HCT116 (cell line): ENCODE measurements around the gene SMARCA4. TPM values are rescaled to one million over a fixed set of nuclear protein-coding genes. Genes with fewer than 3 reads are reported as not detected.

Source experiments
- ATAC-seq: fragments of 200-7000 bp; cut with Tn5 transposase; 2 replicates; pipeline ENCODE4 v1.9.1; 2020; ENCODE audit warnings: mild to moderate bottlenecking, moderate library complexity
- BruUV-seq: library from RNA; stranded (reverse); fragments of 400-500 nt; replicated peaks from 2 replicates; lab custom pipeline; 2021; lab: Mats Ljungman, UMichigan
- CTCF ChIA-PET: fragments of 300-600 bp; sonication (Branson Sonifier 250); formaldehyde crosslinking; loops from one replicate; lab custom pipeline; 2021; ENCODE audit warnings: antibody characterized with exemption; lab: Charles Lee
- POLR2A ChIA-PET: fragments of 300-600, 350-600 bp; sonication (Branson Sonifier 250); formaldehyde crosslinking; loops from one replicate; lab custom pipeline; 2021; ENCODE audit warnings: antibody characterized with exemption; lab: Charles Lee
- RAD21 ChIA-PET, 2 experiments: fragments of 300-600 bp; sonication (Branson Sonifier 250); formaldehyde crosslinking; loops; one replicate each; lab custom pipeline; 2023; ENCODE audit warnings: low total read pairs in 2 of 2; ENCODE audit not compliant: uncharacterized antibody in 2 of 2, unreplicated experiment in 2 of 2, low non-redundant PET in 1 of 2; lab: Charles Lee
- DNase-seq: peaks from one replicate; pipeline ENCODE4 v3.0.0-alpha.2; 2010; ENCODE audit warnings: low read depth, low spot score
- H2AFZ ChIP-seq: fragments of 200-600 bp; shearing (Covaris generic), sonication (generic); 2 replicates; pipeline ENCODE4 v1.6.1; 2017; ENCODE audit warnings: low read depth, mixed run types, mixed read lengths, antibody characterized with exemption, low read length; ENCODE audit not compliant: poor library complexity, severe bottlenecking
- H3K27ac ChIP-seq: 2 replicates; pipeline ENCODE4 v1.5.1; 2012; ENCODE audit warnings: low read depth, low read length
- H3K27me3 ChIP-seq: fragments of 200-600 bp; sonication (generic); 2 replicates; pipeline ENCODE4 v1.6.1; 2016; ENCODE audit warnings: mixed run types, low read length, mixed read lengths; ENCODE audit not compliant: insufficient read depth
- H3K36me3 ChIP-seq, 2 experiments: fragments of 200-500 bp in 1 of 2; fragments of 200-600 bp in 1 of 2; sonication (Bioruptor generic) in 1 of 2; sonication (generic) in 1 of 2; 2 replicates each; pipeline versions ENCODE4 v1.5.1 to v1.6.1; 2014 to 2016; ENCODE audit warnings: low read length in 2 of 2, inconsistent platforms in 1 of 2, mixed read lengths in 1 of 2, mixed run types in 1 of 2; ENCODE audit not compliant: insufficient read depth in 2 of 2, control insufficient read depth in 1 of 2
- H3K4me1 ChIP-seq, 2 experiments: fragments of 200-600 bp in 1 of 2; sonication (generic) in 1 of 2; 2 replicates each; pipeline versions ENCODE4 v1.5.1 to v1.6.1; 2012 to 2017; ENCODE audit warnings: low read length in 2 of 2, inconsistent platforms in 1 of 2, mild to moderate bottlenecking in 1 of 2, mixed read lengths in 1 of 2, mixed run types in 1 of 2, moderate library complexity in 1 of 2; ENCODE audit not compliant: insufficient read depth in 2 of 2, control insufficient read depth in 1 of 2
- H3K4me2 ChIP-seq: fragments of 200-600 bp; sonication (generic); 2 replicates; pipeline ENCODE4 v1.6.1; 2017; ENCODE audit warnings: mixed run types, low read length, mixed read lengths
- H3K4me3 ChIP-seq, 2 experiments: fragments of 200-600 bp in 1 of 2; sonication (generic) in 1 of 2; replicated peaks in 1 of 2; 2 replicates each; pipeline ENCODE4 v1.5.1; 2011 to 2016; ENCODE audit warnings: low read length in 2 of 2, control low read depth in 1 of 2, low read depth in 1 of 2, mild to moderate bottlenecking in 1 of 2, mixed read lengths in 1 of 2, mixed run types in 1 of 2
- H3K79me2 ChIP-seq: fragments of 200-600 bp; sonication (generic); 2 replicates; pipeline ENCODE4 v1.6.1; 2017; ENCODE audit warnings: mild to moderate bottlenecking, mixed run types, low read length, moderate library complexity, mixed read lengths; ENCODE audit not compliant: insufficient read depth
- H3K9ac ChIP-seq: fragments of 200-600 bp; sonication (generic); 2 replicates; pipeline ENCODE4 v1.6.1; 2016; ENCODE audit warnings: low read length, mixed read lengths
- H3K9me2 ChIP-seq: fragments of 200-600 bp; sonication (generic), shearing (Covaris generic); 2 replicates; pipeline ENCODE4 v1.6.1; 2017; ENCODE audit warnings: mixed run types, mild to moderate bottlenecking, moderate library complexity; ENCODE audit not compliant: insufficient read depth
- H3K9me3 ChIP-seq, 2 experiments: fragments of 200-500 bp in 1 of 2; fragments of 200-600 bp in 1 of 2; sonication (Bioruptor generic) in 1 of 2; sonication (generic) in 1 of 2; 2 replicates each; pipeline ENCODE4 v1.6.1; 2014 to 2017; ENCODE audit warnings: low read length in 2 of 2, mixed read lengths in 2 of 2, inconsistent platforms in 1 of 2, low read depth in 1 of 2, mild to moderate bottlenecking in 1 of 2, mixed run types in 1 of 2, moderate library complexity in 1 of 2; ENCODE audit not compliant: control insufficient read depth in 1 of 2, insufficient read depth in 1 of 2
- H4K20me1 ChIP-seq: fragments of 200-600 bp; sonication (generic), shearing (Covaris generic); 2 replicates; pipeline ENCODE4 v1.6.1; 2017; ENCODE audit warnings: mixed run types, mild to moderate bottlenecking, moderate library complexity; ENCODE audit not compliant: insufficient read depth
- ATF3 ChIP-seq: IDR thresholded peaks from 2 replicates; pipeline ENCODE4 v1.6.1; 2012
- CEBPB ChIP-seq: IDR thresholded peaks from 2 replicates; pipeline ENCODE4 v1.6.1; 2012; ENCODE audit warnings: low read depth
- EGR1 ChIP-seq: IDR thresholded peaks from 2 replicates; pipeline ENCODE4 v1.6.1; 2012; ENCODE audit warnings: low read depth
- JUND ChIP-seq: IDR thresholded peaks from 2 replicates; pipeline ENCODE4 v1.6.1; 2012
- POLR2A ChIP-seq: IDR thresholded peaks from 2 replicates; pipeline ENCODE4 v1.7.0; 2011; ENCODE audit warnings: borderline replicate concordance; ENCODE audit not compliant: insufficient read depth, insufficient read length; ENCODE audit errors: extremely low read depth
- SP1 ChIP-seq: IDR thresholded peaks from 2 replicates; pipeline ENCODE4 v1.6.1; 2012; ENCODE audit warnings: low read depth
- TCF7L2 ChIP-seq: IDR thresholded peaks from 2 replicates; pipeline ENCODE4 v1.7.0; 2011; ENCODE audit warnings: borderline replicate concordance, inconsistent platforms; ENCODE audit not compliant: insufficient read depth, insufficient read length; ENCODE audit errors: extremely low read depth
- YY1 ChIP-seq: IDR thresholded peaks from 2 replicates; pipeline ENCODE4 v1.6.1; 2011; ENCODE audit warnings: low read length, low read depth, moderate library complexity, mild to moderate bottlenecking; ENCODE audit not compliant: insufficient replicate concordance; ENCODE audit errors: extremely low read depth
- ZNF274 ChIP-seq: fragments of 200-500 bp; sonication (Bioruptor generic); IDR thresholded peaks from 2 replicates; pipeline ENCODE4 v1.6.1; 2014; ENCODE audit warnings: mild to moderate bottlenecking, low read depth, low read length, inconsistent platforms
- intact Hi-C: fragments of 100-400 bp; cut with micrococcal nuclease; formaldehyde crosslinking; loops from 2 replicates; pipeline ENCODE4 v1.10.0; 2022
- total RNA-seq: library from RNA; stranded (reverse); gene quantifications from one replicate; pipeline ENCODE4 v1.2.1, GENCODE V29; 2021; ENCODE audit not compliant: unreplicated experiment
- TF ChIP-seq, protein P1 (sequence below): IDR thresholded peaks from 2 replicates; pipeline ENCODE4 v1.6.1; 2012; ENCODE audit warnings: low read depth
- TF ChIP-seq, protein P2 (sequence below): IDR thresholded peaks from 2 replicates; pipeline ENCODE4 v1.6.1; 2011; ENCODE audit warnings: mild to moderate bottlenecking, low read length, moderate library complexity; ENCODE audit not compliant: insufficient replicate concordance; ENCODE audit errors: extremely low read depth
- TF ChIP-seq, protein P3 (sequence below), 3 experiments: fragments of 200-600 bp in 1 of 3; sonication (generic) in 1 of 3; IDR thresholded peaks in 2 of 3; conservative IDR thresholded peaks in 1 of 3; 2 replicates each; pipeline ENCODE4 v1.5.1; 2012 to 2017; ENCODE audit warnings: low read depth in 2 of 3, low read length in 2 of 3, antibody characterized with exemption in 1 of 3, borderline replicate concordance in 1 of 3, control low read depth in 1 of 3, mild to moderate bottlenecking in 1 of 3, mixed read lengths in 1 of 3, mixed run types in 1 of 3, moderate library complexity in 1 of 3; ENCODE audit not compliant: insufficient read depth in 1 of 3

The SMARCA4 gene
- total RNA-seq, 1 experiment from 2014 or later, result 116 TPM

- intact Hi-C loops, result no loop called here
- H3K9me3 ChIP-seq, result no peaks in the 10 kb centered on the region
- TF ChIP-seq JUND (no peak), SP1 (no peak), YY1 (no peak)
- H3K4me3 ChIP-seq, result no peak overlapping the region
- POLR2A ChIA-PET, result no interaction called here
- no peak overlapping the region for H3K9ac ChIP-seq
- peaks cover 4 to 6% of the 10 kb centered on the region in 2 experiments for H3K4me1 ChIP-seq
- no peaks in the 10 kb centered on the region for H3K36me3 ChIP-seq
- H3K79me2 ChIP-seq, result no peaks in the 10 kb centered on the region
- BruUV-seq, result no TSS peak
- CTCF ChIA-PET, result no interaction called here
- RAD21 ChIA-PET, result no interaction called here
- no peak overlapping the region for H3K27ac ChIP-seq
- no peaks in the 10 kb centered on the region for H4K20me1 ChIP-seq
- no peaks in the 10 kb centered on the region for H3K27me3 ChIP-seq
- H3K4me2 ChIP-seq, result no peak overlapping the region
- H3K9me2 ChIP-seq, result no peaks in the 10 kb centered on the region
- no peak for DNase-seq
- ATAC-seq, result no peak
- H2AFZ ChIP-seq, result no peak overlapping the region
Measured at GRCh38 chr19:11078893-11079292, 118.1 kb downstream of the SMARCA4 start.

- intact Hi-C loops, result no loop called here
- H3K27me3 ChIP-seq, result no peaks in the 10 kb centered on the region
- POLR2A ChIA-PET, result no interaction called here
- TF ChIP-seq TCF7L2 (no peak), ATF3 (no peak), POLR2A (no peak), ZNF274 (no peak), JUND (no peak), YY1 (no peak), CEBPB (no peak), EGR1 (no peak)
- TF ChIP-seq, protein P1, sequence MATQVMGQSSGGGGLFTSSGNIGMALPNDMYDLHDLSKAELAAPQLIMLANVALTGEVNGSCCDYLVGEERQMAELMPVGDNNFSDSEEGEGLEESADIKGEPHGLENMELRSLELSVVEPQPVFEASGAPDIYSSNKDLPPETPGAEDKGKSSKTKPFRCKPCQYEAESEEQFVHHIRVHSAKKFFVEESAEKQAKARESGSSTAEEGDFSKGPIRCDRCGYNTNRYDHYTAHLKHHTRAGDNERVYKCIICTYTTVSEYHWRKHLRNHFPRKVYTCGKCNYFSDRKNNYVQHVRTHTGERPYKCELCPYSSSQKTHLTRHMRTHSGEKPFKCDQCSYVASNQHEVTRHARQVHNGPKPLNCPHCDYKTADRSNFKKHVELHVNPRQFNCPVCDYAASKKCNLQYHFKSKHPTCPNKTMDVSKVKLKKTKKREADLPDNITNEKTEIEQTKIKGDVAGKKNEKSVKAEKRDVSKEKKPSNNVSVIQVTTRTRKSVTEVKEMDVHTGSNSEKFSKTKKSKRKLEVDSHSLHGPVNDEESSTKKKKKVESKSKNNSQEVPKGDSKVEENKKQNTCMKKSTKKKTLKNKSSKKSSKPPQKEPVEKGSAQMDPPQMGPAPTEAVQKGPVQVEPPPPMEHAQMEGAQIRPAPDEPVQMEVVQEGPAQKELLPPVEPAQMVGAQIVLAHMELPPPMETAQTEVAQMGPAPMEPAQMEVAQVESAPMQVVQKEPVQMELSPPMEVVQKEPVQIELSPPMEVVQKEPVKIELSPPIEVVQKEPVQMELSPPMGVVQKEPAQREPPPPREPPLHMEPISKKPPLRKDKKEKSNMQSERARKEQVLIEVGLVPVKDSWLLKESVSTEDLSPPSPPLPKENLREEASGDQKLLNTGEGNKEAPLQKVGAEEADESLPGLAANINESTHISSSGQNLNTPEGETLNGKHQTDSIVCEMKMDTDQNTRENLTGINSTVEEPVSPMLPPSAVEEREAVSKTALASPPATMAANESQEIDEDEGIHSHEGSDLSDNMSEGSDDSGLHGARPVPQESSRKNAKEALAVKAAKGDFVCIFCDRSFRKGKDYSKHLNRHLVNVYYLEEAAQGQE, result no peak
- TF ChIP-seq, protein P2, sequence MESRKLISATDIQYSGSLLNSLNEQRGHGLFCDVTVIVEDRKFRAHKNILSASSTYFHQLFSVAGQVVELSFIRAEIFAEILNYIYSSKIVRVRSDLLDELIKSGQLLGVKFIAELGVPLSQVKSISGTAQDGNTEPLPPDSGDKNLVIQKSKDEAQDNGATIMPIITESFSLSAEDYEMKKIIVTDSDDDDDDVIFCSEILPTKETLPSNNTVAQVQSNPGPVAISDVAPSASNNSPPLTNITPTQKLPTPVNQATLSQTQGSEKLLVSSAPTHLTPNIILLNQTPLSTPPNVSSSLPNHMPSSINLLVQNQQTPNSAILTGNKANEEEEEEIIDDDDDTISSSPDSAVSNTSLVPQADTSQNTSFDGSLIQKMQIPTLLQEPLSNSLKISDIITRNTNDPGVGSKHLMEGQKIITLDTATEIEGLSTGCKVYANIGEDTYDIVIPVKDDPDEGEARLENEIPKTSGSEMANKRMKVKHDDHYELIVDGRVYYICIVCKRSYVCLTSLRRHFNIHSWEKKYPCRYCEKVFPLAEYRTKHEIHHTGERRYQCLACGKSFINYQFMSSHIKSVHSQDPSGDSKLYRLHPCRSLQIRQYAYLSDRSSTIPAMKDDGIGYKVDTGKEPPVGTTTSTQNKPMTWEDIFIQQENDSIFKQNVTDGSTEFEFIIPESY, result no peak
- TF ChIP-seq, protein P3, sequence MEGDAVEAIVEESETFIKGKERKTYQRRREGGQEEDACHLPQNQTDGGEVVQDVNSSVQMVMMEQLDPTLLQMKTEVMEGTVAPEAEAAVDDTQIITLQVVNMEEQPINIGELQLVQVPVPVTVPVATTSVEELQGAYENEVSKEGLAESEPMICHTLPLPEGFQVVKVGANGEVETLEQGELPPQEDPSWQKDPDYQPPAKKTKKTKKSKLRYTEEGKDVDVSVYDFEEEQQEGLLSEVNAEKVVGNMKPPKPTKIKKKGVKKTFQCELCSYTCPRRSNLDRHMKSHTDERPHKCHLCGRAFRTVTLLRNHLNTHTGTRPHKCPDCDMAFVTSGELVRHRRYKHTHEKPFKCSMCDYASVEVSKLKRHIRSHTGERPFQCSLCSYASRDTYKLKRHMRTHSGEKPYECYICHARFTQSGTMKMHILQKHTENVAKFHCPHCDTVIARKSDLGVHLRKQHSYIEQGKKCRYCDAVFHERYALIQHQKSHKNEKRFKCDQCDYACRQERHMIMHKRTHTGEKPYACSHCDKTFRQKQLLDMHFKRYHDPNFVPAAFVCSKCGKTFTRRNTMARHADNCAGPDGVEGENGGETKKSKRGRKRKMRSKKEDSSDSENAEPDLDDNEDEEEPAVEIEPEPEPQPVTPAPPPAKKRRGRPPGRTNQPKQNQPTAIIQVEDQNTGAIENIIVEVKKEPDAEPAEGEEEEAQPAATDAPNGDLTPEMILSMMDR (IDR thresholded peaks at IDR 0.05 in 2 of 3, conservative IDR thresholded peaks at IDR 0.05 in 1 of 3; ENCODE audit: borderline replicate concordance in 1 of 3, insufficient read depth in 1 of 3, low read depth in 2 of 3, low read length in 2 of 3), result no peak
Measured at GRCh38 chr19:11079999-11080398, 119.2 kb downstream of the SMARCA4 start.

More at GRCh38 chr19:11079999-11080398, 119.2 kb downstream of the SMARCA4 start:
- no peaks in the 10 kb centered on the region for H3K79me2 ChIP-seq
- peaks cover 14 to 15% of the 10 kb centered on the region in 2 experiments for H3K4me1 ChIP-seq
- no peak overlapping the region for H3K9ac ChIP-seq
- no peak overlapping the region for H3K4me3 ChIP-seq
- CTCF ChIA-PET, result no interaction called here
- BruUV-seq, result no TSS peak
- DNase-seq, result no peak
- H3K9me2 ChIP-seq, result no peaks in the 10 kb centered on the region
- no peak overlapping the region for H3K4me2 ChIP-seq
- no peak overlapping the region for H2AFZ ChIP-seq
- no peaks in the 10 kb centered on the region for H3K36me3 ChIP-seq
- no peaks in the 10 kb centered on the region for H4K20me1 ChIP-seq
- no peak for ATAC-seq
- RAD21 ChIA-PET, result no interaction called here
- no peak overlapping the region for H3K27ac ChIP-seq
- H3K9me3 ChIP-seq, result no peaks in the 10 kb centered on the region
